Ureter (tissue), 1 donor: ENCODE data around the gene GPR52. TPM values are rescaled to one million over a fixed set of nuclear protein-coding genes. Genes with fewer than 3 reads are reported as not detected.
"Not testable (repeated sequence)": the region's sequence is repeated elsewhere in the genome, so short reads cannot be mapped to it uniquely, and the experiment has no call there.

Experiments
- DNase-seq: peaks from one replicate; pipeline ENCODE4 v3.0.0-alpha.2; 2020; ENCODE audit warnings: low spot score
- total RNA-seq: library from RNA; stranded (reverse); gene quantifications from one replicate; pipeline ENCODE4 v1.2.4, GENCODE V29; 2023
- donor health status: DM: yes; HTN: yes; CAD: no.

The GPR52 gene, protein sequence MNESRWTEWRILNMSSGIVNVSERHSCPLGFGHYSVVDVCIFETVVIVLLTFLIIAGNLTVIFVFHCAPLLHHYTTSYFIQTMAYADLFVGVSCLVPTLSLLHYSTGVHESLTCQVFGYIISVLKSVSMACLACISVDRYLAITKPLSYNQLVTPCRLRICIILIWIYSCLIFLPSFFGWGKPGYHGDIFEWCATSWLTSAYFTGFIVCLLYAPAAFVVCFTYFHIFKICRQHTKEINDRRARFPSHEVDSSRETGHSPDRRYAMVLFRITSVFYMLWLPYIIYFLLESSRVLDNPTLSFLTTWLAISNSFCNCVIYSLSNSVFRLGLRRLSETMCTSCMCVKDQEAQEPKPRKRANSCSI
- total RNA-seq = 5.0 TPM

DNA sequence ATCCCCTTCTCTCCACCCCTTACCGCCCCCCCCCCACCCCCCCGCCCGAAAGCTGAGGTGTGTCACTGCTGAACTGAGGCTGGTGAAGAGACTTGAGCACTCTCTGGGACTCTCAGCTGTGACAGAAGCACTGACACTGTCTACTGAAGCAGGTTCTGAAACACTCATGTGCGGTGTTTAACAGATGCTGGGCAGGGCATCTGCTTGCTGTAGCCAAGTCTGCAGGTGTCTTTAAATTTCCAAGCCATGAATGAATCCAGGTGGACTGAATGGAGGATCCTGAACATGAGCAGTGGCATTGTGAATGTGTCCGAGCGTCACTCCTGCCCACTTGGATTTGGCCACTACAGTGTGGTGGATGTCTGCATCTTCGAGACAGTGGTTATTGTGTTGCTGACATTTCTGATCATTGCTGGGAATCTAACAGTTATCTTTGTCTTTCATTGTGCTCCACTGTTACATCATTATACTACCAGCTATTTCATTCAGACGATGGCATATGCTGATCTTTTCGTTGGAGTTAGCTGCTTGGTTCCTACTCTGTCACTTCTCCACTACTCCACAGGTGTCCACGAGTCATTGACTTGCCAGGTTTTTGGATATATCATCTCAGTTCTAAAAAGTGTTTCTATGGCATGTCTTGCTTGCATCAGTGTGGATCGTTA is at the start of gene GPR52:
GPR52 (plus strand) TSS at position 99 of the 665 bp plus-strand sequence; CDS start at position 247, 148 bp downstream.
- no peak for DNase-seq

DNA sequence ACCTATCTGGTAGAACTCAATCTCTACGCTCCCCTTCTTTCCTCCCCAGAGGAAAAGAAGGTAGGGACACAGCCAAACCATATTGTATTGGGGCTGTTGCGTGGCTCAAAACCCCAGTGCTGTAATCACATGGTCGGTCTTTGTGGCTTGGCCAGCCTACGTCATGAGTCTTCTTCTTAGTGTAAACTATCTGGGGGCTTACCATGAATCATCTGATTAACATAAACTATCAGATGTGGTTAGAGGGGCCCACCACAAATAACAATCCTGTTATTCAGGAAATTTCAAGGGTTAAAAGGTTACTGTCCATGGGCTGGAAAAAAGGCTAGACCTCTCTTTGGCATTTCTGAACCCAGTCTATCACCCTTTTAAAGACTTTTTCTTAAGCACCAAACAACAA is 49.5 kb upstream of the GPR52 start:
- no peak for DNase-seq

DNA sequence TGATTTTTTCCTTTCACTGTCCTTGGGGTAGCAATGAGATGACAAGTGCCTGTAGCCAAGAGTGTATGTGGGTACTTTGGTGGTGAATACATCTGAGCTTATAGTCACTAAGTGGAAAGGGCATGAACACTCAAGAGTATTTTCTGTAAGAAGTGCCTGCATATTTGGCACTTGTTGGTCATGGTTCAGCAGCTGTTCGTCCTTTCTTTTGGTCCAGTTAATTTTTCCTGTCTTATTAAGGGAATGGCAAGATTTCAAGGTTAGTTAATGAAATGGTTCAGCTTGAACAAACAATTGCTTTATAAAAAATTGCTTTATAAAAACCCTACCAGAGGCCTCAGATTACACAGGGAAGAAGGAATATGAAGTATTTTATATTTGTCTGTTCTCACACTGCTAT is 48.6 kb upstream of the GPR52 start:
- DNase-seq = no peak

DNA sequence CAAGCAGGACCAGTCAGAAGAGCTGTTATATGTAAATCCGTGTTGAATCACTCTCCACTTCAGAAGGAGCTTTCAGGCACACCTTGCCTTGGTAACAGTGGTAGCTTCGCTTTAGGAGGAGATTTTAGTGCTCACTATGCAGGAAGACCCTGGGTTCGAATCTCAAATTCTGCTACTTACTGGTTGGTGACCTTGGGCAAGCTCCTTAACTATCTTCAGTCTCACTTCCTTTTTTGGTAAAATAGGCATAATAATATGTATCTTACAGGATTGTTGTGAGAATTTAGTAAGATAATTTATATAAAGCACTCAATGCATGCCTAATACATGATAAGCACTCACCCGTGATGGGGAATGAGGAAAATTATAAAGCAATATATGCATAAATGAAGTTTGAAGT is 46.7 kb upstream of the GPR52 start:
- no peak for DNase-seq

DNA sequence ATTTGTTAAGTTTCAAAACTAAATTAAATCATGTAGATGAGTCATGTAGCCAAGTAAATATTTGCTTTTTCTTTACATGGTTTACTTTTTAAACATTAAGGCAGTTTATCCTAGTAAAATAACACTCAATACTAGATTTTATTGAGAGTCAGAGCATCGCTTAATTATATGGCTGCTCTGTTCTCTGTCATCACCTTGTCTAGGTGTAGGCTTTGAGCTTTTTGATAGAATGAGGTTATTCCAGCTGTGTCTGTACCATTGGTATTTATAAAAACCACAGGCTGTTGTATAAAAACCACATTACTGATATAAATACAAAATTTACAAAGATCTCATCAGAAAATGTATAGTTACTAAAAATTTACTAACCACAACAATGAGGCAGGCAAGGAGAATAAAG is 42.5 kb upstream of the GPR52 start:
- DNase-seq = no peak

DNA sequence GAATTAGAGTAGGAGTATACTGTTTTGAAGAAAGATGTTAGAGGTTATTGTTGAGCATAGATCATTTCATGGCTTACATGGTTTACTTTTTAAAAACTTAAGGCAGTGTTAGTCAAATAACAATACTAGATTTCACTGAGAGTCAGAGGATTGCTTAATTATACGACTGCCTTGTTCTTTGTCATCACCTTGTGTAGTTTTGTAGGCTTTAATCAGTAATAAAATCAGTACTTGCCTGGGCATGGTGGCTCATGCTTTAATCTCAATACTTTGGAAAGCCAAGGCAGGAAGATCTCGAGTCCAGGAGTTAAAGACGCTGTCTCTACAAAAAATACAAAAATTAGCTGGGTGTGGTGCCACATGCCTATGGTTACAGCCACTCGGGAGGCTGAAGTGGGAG is 41.3 kb upstream of the GPR52 start:
- DNase-seq = no peak

DNA sequence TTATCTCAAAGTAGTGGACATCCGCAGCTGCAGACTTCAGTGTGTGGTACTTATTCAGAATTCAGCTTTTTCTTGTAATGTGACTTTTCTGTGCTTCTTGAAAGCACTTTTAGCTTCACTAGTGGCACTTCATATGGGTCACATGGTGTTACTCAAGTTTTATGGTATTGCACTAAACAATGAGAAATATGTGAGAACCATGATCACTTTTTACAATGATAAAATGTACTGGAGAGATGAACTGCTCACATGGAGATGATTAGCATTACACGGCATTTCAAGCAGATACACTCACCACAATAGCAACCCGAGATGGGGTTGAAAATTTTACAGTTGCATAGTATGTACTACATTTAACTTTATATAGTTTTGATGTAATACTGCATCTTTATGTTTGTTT is 40.1 kb upstream of the GPR52 start:
- no peak for DNase-seq

DNA sequence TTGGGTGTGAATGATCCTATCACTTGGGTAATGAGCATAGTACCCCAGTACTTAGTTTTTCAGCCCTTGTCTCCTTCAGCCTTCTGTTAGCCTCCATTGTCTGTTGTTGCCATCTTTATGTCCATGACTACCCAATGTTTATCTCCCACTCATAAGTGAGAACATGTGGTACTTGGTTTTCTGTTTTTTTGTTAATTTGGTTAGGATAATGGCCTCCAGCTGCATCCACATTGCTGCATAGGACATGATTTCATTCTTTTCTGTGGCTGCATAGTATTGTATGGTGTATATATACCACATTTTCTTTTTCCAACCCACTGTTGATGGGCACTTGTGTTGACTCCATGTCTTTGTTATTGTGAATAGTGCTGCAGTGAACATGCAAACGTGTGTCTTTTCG is 39.6 kb upstream of the GPR52 start:
- no peak for DNase-seq

DNA sequence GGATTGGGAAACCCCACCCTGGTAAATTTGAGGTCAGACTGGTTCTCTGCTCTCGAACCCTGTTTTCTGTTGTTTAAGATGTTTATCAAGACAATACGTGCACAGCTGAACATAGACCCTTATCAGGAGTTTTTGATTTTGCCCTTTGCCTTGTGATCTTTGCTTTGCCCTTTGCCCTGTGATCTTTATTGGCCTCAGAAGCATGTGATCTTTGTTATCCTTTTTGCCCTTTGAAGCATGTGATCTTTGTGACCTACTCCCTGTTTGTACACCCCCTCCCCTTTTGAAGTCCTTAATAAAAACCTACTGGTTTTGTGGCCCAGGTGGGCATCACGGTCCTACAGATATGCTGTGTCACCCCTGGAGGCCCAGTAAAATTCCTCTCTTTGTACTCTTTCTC is 38.0 kb upstream of the GPR52 start:
- DNase-seq = not testable (repeated sequence)

DNA sequence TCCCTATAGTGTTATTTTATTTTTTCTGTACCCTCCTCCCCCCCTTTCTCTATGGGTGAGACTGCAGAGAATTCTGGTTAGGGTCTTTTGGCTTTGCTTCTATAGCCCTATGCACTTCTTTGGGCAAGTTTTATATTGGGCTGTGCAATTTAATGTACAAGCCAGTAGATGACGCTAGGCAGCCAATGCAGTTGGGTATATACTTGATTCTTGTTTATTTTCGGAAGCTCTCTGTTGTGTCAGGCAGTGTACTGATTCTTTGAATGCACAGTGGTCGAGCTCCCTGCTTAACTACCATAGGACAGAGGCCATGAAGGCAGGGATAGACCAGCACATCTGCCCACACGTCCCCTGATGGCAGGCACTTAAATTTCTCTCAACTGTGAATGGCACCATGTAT is 34.1 kb upstream of the GPR52 start:
- DNase-seq = no peak

DNA sequence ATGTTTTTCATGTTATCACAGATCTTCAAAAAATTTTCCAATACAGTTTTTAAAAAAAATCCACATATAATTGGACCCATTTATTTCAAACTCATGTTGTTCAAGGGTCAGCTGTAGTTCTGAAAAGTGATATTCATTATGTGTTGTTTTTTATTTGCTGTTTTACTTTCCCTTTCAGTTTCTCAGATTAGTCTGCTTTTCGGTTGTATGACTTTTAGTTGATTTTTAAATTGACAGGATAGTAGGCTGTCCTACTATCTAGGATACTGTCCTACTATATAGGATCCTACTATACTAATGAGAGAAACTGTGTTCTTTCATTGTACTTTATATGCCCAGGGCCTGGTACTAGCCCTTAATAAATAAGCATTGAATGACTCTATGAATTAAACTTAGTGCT is 33.6 kb upstream of the GPR52 start:
- DNase-seq = no peak

DNA sequence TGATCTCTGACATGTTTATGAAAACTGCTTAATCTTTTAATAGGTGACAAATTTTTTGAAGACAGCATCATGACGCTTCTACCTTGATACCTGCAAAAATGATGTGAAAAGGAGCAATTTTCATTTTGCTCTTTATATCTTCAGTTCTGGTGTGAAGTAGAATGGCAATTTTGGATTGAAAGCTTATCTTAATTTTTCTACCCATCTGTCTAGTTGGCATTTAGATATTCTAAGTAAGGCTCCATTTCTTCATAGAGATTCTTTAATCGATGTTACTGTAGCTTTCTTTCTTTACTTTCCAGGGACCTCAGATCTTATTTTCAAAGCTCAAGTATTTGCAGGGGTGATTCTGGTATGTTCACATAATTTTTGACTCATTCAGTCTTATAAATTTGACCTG is 32.3 kb upstream of the GPR52 start:
- no peak for DNase-seq

DNA sequence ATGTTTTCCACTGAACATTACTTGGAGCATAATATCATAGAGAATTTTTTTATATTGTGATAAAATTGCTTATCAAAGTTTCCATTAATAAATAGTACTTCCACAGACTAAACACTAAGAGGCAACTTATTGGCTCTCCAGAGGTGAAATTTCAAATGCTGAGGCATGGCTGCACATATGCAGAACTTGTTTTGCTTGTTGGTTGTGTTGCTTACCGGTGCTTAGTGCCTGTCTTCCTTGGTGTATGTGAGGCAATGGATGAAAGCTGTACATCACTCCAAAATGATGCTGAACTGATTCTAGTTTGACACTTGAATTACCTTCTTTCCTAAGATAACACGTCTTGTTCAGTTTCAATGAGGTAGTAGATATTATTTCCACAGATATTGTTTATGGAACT is 29.8 kb upstream of the GPR52 start:
- no peak for DNase-seq

DNA sequence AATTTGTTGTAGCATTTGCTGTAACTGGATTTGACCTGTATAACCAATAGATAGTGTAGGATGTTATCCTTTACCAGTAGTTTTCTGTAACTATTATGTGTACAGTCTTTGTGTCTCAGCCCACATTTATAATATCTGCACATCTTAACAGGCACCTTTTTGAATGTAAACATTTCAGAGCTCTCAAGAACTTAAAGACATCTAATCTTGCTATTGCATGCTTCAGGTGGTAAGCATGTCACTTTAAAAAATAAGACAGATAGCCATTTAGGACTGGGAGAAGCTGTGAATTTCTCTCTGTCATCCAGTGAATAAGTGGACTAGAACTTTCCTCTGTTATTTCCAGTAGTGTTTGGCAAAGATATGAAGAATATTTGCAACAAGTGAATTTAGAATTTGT is 22.6 kb upstream of the GPR52 start:
- DNase-seq = no peak

DNA sequence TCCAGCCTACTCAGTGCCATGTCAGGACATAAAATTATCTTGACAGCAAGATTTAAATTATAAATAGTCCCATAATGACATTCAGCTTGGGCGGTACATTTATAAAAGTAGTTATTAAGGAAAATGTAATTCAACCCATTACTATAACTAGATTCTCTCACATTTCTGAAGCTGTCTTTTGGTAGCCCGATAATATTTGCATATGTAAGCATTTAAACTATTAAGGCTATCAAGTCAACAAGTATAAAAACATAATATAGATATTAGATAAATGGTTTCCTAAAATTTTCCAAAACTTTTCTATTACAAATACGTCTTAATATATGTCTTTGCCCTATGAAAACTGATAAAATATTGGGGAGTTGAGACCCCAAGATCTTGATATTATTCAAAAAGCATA is 21.6 kb upstream of the GPR52 start:
- DNase-seq = no peak

DNA sequence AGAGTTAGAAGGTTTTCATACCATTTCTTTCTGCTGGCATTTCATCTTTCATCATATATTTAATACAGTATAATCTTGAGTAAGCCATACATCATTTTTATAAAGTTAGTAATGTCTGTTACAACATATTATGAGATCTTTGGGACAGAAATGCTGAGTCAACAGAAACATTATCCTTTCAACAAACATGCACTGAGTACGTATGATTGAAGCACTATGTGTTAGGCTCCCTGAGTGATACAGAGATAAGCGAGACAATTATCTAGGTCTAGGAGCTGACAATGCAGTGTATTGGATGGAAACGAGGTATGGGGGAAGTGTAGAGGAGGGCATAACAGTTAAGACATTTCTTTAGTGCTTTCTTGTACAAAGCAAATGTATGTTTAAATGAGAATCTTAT is 19.7 kb upstream of the GPR52 start:
- no peak for DNase-seq

DNA sequence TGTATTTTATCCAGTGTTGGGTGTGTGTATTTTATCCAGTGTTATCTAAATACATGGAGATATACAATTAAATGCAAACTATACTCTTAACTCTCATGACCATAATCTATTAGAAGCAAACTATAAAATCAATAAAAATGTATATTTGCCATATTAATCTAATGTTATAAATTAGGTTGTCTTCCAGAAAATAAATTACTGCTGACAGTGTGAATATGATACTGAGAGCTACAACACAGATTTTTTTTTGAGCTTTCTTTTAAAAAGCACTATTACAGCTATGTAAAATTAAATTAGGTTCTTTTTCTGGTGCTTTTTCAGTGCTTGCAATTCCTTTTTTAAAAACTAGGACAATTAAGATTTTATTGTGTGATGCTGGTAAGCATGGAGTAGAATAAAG is 19.0 kb upstream of the GPR52 start:
- no peak for DNase-seq

DNA sequence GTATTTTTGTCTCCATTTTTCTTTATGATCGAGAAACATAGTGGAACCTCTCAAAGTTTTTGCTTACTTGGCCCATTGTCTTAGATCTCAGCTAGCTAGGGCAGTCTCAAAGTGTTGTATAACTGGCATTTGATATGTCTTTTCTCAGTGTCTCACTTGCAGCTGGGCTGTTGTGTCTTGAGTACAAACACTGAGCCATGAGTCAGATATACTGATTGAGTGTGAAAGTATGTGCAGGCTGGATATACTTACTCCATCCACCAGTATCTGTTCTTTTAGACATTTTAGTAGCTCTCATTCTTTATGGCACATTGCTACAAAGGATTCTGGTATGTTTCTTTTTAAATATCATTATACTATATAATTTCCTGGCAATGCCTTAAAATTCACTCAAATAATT is 14.3 kb upstream of the GPR52 start:
- no peak for DNase-seq

DNA sequence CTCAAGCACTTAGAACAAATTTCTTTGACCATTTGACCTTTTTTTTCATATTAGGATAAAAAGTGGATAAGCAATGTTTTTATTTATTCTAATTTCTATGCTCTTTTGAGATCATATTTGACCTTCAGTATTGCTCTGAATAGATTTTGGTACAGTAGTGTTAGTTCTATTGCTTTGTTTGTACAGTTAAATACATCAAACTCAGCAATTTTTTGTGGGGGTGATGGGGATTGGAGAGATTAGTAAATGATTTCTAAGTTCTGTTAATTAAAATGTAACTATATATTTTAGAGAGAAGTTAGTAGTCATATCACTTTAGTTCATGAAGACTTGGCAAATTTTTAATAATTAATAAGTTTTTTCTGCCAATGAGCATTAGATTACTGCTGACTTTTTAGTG is 2.4 kb upstream of the GPR52 start:
- DNase-seq = no peak

DNA sequence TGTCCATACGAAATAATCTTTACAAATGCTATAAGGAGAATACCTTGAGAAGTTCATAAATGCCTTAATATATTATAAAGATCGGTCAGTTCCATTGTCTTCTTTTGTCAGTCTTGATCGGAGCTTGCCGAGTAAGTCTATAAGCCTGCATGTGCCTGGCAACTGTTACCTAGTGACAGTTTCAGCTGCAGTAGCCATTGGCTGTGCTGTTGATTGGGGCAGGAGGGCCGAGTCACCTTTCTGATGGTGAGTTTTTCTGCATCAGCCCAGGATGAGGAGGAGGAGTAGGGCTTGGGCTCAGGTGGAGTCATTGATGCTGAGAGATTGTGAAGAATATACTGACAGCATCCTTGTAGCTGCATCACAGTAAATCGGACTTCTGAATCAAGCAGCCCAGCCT is 1.9 kb upstream of the GPR52 start:
- no peak for DNase-seq

DNA sequence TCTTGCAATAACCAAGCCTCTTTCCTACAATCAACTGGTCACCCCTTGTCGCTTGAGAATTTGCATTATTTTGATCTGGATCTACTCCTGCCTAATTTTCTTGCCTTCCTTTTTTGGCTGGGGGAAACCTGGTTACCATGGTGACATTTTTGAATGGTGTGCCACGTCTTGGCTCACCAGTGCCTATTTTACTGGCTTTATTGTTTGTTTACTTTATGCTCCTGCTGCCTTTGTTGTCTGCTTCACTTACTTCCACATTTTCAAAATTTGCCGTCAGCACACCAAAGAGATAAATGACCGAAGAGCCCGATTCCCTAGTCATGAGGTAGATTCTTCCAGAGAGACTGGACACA is 743 bp downstream of the GPR52 start:
- DNase-seq = no peak

DNA sequence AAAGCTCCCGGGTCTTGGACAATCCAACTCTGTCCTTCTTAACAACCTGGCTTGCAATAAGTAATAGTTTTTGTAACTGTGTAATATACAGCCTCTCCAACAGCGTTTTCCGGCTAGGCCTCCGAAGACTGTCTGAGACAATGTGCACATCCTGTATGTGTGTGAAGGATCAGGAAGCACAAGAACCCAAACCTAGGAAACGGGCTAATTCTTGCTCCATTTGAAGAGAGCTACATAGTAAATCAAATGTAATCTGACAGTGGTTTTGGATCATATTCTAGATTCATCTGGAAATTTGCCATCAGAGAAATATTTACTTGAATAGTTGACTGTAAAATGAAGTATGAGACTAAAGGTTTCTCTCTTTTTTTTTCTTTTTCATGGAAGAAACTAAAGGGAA is 1.2 kb downstream of the GPR52 start:
- DNase-seq = no peak

DNA sequence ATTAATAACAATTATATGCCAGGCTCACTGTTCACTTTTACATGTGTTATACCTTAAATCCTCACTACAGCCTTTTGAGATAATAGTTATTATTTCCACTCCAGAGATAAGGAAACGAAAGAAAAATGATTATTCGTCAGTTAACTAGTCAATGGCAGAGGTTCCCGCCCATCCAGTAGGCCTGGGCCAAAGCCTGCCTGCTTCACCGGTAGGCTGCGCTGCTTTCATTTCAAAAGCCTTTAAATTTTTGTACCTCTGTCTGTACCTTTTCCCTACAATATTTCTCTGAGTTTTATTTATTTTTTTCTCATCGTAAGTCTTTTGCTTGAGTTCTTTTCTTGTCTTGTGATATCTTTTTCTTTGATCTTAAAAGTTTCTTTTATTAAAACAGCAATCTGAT is 3.6 kb downstream of the GPR52 start:
- no peak for DNase-seq

DNA sequence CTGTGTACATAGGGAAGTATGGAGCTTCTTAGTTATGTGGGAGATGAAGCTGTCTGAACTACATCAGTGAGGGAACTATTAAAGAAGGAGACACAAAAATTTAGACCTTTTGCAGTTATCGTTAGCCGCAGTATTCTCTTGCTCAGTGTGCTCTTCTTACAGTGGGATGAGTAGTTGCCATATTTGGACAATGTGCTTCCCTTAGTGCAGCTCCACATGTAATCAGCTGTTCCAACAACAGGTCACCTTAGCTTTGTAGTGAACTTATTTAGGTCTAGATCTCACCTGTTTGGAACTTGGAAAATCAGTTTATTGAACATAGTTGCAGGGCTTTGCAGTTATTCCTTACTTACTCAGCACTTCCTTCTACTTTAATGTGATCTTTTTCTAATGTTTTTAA is 18.1 kb downstream of the GPR52 start:
- no peak for DNase-seq
